HG03196 (cell line): ENCODE data around the gene BAX.
A peak's percentile ranks its signal among the peaks of the same experiment; 100 is the strongest.
"Not testable (repeated sequence)": the region's sequence is repeated elsewhere in the genome, so short reads cannot be mapped to it uniquely, and the experiment has no call there.

Experiments used
- ATAC-seq: cut with Tn5 transposase; IDR thresholded peaks from one replicate; pipeline ENCODE4 v1.9.1; 2021; ENCODE audit not compliant: unreplicated experiment

The BAX gene

DNA sequence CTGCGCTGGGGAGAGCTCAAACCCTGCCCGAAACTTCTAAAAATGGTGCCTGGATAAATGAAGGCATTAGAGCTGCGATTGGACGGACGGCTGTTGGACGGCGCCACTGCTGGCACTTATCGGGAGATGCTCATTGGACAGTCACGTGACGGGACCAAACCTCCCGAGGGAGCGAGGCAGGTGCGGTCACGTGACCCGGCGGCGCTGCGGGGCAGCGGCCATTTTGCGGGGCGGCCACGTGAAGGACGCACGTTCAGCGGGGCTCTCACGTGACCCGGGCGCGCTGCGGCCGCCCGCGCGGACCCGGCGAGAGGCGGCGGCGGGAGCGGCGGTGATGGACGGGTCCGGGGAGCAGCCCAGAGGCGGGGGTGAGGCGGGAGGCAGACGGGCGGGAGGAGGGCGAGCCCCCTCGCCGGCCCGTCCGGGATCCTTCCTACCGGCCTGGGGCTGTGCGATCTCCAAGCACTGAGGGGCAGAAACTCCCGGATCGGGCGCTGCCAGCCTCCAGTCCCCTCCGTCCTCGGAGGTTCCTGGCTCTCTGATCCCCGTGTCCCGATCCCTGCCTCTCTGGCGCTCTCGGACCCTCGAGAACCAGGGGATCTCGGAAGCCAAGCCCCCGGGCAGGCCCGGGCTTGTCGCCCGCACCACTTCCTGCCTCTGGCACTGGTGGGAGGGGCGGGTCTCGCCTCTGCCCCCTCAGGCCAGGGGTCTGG, at the start of gene BAX:
BAX (plus strand) TSS at position 281 of the 713 bp plus-strand sequence; CDS start at position 335, 54 bp downstream.
- ATAC-seq: peak; percentile 82

- ATAC-seq: no peak
Observed at GRCh38 chr19:48905664-48906063, 49.0 kb upstream of the BAX start.

DNA sequence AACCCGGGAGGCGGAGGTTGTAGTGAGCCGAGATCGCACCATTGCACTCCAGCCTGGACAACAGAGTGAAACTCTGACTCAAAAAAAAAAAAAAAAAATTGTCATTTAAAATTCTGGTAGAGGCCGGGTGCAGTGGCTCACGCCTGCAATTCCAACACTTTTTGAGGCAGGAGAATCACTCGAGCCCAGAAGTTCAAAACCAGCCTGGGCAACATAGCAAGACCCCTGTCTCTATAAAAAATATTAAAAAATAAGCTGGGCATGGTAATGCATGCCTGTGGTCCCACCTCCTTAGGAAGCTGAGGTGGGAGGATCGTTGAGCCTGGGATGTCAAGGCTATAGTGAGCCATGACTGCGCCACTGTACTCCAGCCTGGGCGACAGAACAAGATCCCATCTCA, 48.4 kb upstream of the BAX start:
- no peak for ATAC-seq

DNA sequence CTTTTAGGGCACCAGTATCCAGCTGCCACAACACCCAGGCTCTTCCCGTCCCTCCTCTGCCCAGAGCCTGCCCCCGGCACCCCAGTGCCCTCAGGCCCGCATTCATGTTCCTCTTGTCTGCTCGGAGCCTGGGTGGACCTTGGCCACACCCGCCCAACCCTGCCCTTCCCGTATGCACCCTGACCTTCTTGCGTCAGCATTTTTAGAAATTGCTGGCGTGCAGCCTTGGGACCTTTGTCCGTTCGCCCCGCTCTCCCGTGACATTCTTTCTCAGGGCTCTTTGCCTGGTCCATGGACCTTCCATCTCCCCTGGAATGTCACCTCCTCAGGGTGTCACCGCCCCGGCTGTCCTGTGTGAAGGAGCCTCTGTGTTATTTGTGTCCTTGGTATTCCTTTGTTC, 47.0 kb upstream of the BAX start:
- no peak for ATAC-seq

DNA sequence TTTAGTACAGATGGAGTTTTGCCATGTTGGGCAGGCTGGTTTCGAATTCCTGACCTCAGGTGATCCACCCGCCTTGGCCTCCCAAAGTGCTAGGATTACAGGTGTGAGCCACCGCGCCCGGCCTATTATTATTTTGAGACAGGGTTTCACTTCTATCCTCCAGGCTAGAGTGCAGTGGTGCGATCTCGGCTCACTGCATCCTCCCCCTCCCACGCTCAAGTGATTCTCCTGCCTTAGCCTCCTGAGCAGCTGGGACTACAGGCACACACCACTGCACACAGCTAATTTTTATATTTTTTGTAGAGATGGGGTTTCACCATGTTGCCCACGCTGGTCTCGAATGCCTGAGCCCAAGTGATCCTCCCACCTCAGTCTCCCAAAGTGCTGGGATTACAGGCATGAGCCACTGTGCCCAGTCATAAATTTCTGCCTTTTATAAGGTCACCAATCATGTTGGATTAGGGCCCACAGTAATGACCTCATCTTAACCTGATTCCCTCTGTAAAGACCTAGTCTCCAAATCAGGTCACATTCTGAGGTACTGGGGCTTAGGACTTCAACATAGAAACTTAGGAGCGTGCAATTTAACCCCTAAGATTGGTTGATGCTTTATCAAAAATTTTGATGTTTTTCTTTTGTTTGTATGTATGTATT, 45.1 kb upstream of the BAX start:
- not testable (repeated sequence) for ATAC-seq

- ATAC-seq: no peak
Observed at GRCh38 chr19:48910803-48911202, 43.9 kb upstream of the BAX start.

DNA sequence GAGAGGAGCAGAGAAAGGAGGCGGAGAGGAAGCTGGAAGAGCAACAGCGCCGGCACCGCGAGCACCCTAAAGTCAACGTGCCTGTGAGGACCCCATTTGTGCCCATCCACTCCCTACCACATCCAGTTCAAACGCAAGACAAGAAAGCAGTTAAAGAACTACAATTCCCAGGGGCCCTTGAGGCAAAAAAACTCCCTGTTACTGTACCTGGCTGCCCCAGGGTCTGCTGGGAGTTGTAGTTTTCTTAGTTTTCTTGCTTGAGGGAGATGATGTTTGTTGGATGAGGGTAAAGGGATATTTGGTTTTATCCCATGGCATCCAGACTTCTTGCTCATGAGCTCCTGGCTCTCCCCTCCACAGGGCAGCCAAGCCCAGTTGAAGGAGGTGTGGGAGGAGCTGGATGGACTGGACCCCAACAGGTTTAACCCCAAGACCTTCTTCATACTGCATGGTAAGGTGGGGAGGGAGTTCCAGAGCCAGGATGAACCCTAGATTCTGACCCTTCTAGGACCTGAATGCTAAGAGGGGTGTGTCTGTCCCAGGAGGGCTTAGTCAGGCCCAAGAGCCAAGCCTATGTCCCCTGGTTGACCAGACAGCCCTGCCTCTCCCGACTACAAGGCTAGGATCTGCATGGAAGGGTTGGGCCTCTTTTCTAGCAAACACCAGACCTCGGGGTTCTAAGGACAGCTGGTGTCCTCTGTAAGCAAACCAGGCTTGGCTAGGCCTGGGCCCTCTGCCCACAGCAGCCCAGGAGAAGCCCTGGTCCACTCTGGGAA, 41.4 kb upstream of the BAX start:
- no peak for ATAC-seq

GRCh38 chr19:48914181-48914580, 40.5 kb upstream of the BAX start:
- no peak for ATAC-seq

GRCh38 chr19:48915757-48916156, 38.9 kb upstream of the BAX start:
- ATAC-seq: no peak

GRCh38 chr19:48918071-48918470, 36.6 kb upstream of the BAX start:
- ATAC-seq: no peak

DNA sequence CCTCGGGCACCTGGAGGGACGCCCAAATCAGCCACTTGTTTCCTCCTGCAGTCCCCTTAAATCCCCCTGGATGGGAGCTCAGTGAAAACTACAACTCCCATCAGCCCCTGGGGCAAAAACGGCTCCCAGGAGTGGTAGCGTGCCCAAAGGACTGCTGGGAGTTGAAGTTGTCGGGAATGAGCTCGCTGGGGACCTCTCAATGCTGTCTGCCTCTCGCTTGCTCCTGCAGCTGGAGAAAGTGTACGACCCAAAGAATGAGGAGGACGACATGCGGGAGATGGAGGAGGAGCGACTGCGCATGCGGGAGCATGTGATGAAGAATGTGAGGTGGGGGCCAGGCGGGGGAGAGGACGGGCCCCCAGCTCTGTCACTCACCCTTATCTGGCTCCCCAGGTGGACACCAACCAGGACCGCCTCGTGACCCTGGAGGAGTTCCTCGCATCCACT, 35.9 kb upstream of the BAX start:
- no peak for ATAC-seq

DNA sequence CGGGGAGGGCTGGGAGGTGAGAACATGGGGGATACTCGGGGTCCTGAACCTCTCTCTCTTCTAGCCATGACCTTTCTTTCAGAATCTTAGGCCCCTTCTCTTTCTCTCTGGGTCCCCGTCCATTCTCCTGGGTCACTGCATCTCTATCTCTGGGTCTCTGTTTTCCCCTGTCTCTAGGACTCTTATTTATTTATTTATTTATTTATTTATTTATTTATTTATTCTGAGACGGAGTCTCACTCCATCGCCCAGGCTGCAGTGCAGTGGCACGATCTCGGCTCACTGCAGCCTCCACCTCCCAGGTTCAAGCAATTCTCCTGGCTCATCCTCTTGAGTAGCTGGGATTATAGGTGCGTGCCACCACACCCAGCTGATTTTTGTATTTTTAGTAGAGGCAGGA, 35.4 kb upstream of the BAX start:
- ATAC-seq: not testable (repeated sequence)

DNA sequence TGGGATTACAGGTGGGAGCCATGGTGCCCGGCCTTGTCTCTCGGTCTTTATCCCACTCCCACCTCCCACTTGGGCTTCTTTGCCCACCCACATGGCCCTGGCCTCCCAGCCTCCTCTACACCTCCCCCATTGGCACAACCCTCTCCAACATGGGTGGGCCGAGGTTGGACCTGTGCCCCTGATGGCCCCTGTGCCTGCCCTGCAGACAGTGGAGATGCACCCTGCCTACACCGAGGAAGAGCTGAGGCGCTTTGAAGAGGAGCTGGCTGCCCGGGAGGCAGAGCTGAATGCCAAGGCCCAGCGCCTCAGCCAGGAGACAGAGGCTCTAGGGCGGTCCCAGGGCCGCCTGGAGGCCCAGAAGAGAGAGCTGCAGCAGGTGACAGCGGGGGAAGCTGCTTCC, 33.7 kb upstream of the BAX start:
- no peak for ATAC-seq

GRCh38 chr19:48921721-48922500, 32.8 kb upstream of the BAX start:
- no peak for ATAC-seq

DNA sequence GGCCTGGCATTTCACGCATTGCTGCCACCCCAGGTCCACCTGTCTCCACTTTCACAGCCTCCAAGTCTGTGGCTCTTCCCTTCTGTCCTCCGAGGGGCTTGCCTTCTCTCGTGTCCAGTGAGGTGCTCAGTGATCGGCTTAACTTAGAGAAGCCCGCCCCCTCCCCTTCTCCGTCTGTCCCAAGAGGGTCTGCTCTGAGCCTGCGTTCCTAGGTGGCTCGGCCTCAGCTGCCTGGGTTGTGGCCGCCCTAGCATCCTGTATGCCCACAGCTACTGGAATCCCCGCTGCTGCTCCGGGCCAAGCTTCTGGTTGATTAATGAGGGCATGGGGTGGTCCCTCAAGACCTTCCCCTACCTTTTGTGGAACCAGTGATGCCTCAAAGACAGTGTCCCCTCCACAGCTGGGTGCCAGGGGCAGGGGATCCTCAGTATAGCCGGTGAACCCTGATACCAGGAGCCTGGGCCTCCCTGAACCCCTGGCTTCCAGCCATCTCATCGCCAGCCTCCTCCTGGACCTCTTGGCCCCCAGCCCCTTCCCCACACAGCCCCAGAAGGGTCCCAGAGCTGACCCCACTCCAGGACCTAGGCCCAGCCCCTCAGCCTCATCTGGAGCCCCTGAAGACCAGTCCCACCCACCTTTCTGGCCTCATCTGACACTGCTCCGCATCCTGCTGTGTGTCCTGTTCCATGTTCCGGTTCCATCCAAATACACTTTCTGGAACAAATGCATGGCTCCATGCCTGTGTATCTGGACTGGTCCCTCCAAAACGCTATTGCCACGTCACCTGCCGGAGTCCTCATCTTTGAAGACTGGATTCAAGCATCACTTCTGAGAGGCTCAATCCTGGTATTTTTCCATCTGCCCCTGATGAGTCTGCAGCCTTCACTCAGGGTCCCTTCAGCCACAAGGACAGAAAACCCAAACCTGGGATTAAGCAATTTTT, 31.9 kb upstream of the BAX start:
- ATAC-seq: no peak

DNA sequence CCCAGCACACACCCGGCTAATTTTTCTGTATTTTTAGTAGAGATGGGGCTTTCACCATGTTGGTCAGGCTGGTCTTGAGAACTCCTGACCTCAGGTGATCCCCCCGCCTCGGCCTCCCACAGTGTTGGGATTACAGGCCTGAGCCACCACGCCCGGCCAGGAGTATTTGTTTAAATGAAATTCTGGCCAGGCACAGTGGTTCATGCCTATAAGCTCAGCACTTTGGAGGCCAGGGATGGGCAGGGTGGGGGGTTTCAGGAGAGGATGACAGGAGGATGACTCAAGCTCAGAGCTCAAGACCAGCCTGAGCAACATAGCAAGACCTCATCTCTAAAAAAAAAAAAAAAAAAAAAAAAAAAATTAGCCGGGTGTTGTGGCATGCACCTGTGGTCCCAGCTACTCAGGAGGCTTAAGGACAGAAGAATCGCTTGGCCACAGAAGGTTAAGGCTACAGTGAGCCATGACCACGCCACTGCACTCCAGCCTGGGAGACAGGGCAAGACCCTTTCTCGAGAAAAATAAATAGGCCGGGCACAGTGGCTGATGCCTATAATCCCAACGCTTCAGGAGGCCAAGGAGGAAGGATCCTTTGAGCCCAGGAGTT, 29.3 kb upstream of the BAX start:
- no peak for ATAC-seq

DNA sequence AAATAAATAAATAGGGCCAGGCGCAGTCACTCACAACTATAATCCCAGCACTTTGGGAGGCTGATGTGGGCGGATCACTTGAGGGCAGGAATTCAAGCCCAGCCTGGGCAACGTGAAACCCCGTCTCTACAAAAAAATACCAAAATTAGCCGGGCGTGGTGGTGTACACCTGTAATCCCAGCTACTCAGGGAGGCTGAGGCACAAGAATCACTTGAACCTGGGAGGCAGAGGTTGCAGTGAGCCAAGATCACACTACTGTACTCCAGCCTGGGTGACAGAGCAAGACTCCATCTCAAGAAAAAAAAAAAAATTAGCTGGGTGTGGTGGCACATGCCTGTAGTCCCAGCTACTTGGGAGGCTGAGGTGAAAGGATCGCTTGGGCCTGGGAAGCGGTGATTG, 28.8 kb upstream of the BAX start:
- not testable (repeated sequence) for ATAC-seq

GRCh38 chr19:48926909-48927308, 27.8 kb upstream of the BAX start:
- ATAC-seq: no peak

DNA sequence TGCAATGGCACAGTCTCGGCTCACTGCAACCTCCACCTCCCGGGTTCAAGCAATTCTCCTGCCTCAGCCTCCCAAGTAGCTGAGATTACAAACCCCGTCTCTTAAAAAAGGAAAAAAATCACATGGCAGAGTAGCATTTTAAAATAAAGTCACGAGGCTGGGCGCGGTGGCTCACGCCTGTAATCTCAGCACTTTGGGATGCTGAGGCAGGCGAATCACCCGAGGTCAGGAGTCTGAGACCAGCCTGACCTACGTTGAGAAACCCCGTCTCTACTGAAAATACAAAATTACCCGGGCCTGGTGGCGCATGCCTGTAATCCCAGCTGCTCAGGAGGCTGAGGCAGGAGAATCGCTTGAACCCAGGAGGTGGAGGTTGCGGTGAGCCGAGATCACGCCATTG, 27.0 kb upstream of the BAX start:
- not testable (repeated sequence) for ATAC-seq
